ENCODE measurements around the gene SPECC1.
"Not testable (repeated sequence)": the region's sequence is repeated elsewhere in the genome, so short reads cannot be mapped to it uniquely, and the experiment has no call there.

GRCh38 chr17:20196286-20196685, 187.1 kb downstream of the SPECC1 start:
- not testable (repeated sequence) for TF ChIP-seq YY1 (IDR thresholded peaks at IDR 0.05; ENCODE audit: insufficient read depth, insufficient read length); ZNF274 (IDR thresholded peaks at IDR 0.05; ENCODE audit: low read depth, low read length)

Measured in NT2/D1 (cell line).